Gastrocnemius medialis (tissue), 4 donors: ENCODE measurements around the gene CERS6. TPM values are rescaled to one million over a fixed set of nuclear protein-coding genes. Genes with fewer than 3 reads are reported as not detected.

Experiments
- ATAC-seq, 2 donors: fragments of 150-250 bp; one replicate each; pipeline ENCODE4 v1.9.1; 2016
- DNase-seq, 2 donors: peaks; one replicate each; pipeline ENCODE4 v3.0.0-alpha.2; 2019
- H3K27ac ChIP-seq, 4 donors: fragments of 200-600 bp; sonication (generic); 1 replicate in 1 of 4; 2 replicates in 3 of 4; pipeline ENCODE4 v1.5.1; 2016 to 2018; ENCODE audit warnings: mild to moderate bottlenecking in 2 of 4, moderate library complexity in 1 of 4
- H3K27me3 ChIP-seq, 3 donors: fragments of 200-600 bp; sonication (generic) in 2 of 3; 1 replicate in 1 of 3; 2 replicates in 2 of 3; pipeline versions ENCODE4 v1.5.1 to v1.6.0; 2016 to 2019; ENCODE audit warnings: mild to moderate bottlenecking in 1 of 3, moderate library complexity in 1 of 3
- H3K36me3 ChIP-seq, 2 donors: fragments of 200-600 bp; sonication (generic) in 1 of 2; one replicate each; pipeline ENCODE4 v1.5.1; 2017 to 2018
- H3K4me1 ChIP-seq, 2 donors: fragments of 200-600 bp; sonication (generic) in 1 of 2; one replicate each; pipeline ENCODE4 v1.5.1; 2016 to 2017; ENCODE audit warnings: mild to moderate bottlenecking in 2 of 2
- H3K4me3 ChIP-seq, 4 donors: fragments of 200-600 bp; sonication (generic) in 3 of 4; 1 replicate in 1 of 4; 2 replicates in 3 of 4; pipeline ENCODE4 v1.5.1; 2016 to 2019; ENCODE audit warnings: mild to moderate bottlenecking in 2 of 4
- H3K9me3 ChIP-seq, 3 donors: fragments of 200-600 bp; sonication (generic) in 2 of 3; 1 replicate in 1 of 3; 2 replicates in 2 of 3; pipeline ENCODE4 v1.5.1; 2016 to 2019
- CTCF ChIP-seq, 5 experiments: fragments of 450-650 bp in 3 of 5; fragments of 200-600 bp in 2 of 5; sonication (generic) in 2 of 5; IDR thresholded peaks in 4 of 5; conservative IDR thresholded peaks in 1 of 5; 1 replicate in 4 of 5; 2 replicates in 1 of 5; pipeline ENCODE4 v1.5.1; 2016 to 2019; ENCODE audit warnings: antibody characterized with exemption in 5 of 5, mild to moderate bottlenecking in 3 of 5, moderate library complexity in 3 of 5
- POLR2A ChIP-seq, 2 donors: fragments of 450-650 bp; IDR thresholded peaks; one replicate each; pipeline ENCODE4 v1.6.1; 2017; ENCODE audit warnings: antibody characterized with exemption in 2 of 2, mild to moderate bottlenecking in 2 of 2, moderate library complexity in 2 of 2
- in situ Hi-C, 4 donors: fragments of 200-750 bp; cut with MboI; loops; one replicate each; pipeline versions ENCODE4 v1.15.0 to v1.8.0; 2017; ENCODE audit warnings: low sequenced_read_pairs in 4 of 4
- intact Hi-C: fragments of 100-400 bp; cut with DNase I; formaldehyde crosslinking; loops from one replicate; pipeline ENCODE4 v1.15.1; 2023; ENCODE audit warnings: low total_unique reads
- total RNA-seq, 4 donors: library from RNA; depleted of rRNA; stranded (reverse); fragments of >200 nt; gene quantifications; one replicate each; pipeline versions ENCODE4 v1.1.0 to v1.2.3, GENCODE V29; 2016

CERS6 gene
- total RNA-seq, 4 donors from 2014 or later = 11.9 to 18.0 (median 14.7) TPM

- Histone ChIP-seq H3K36me3 (no peaks in the 10 kb centered on the region), H3K9me3 (no peaks in the 10 kb centered on the region), H3K4me3 (no peak overlapping the region), H3K27ac (no peak overlapping the region), H3K4me1 (peaks cover 0 to 6% of the 10 kb centered on the region in 2 donors), H3K27me3 (no peaks in the 10 kb centered on the region)
- ATAC-seq = no peak
- intact Hi-C loops = loop anchor here (10.0 kb wide), 1 partner anchor 109 kb away; no protein-coding TSS in a partner anchor
- TF ChIP-seq POLR2A (IDR thresholded peaks at IDR 0.05) = no peak
- no peak for TF ChIP-seq CTCF (IDR thresholded peaks at IDR 0.05 in 4 of 5, conservative IDR thresholded peaks at IDR 0.05 in 1 of 5)
- no peak for DNase-seq
- in situ Hi-C loops = loop anchor here (5.0 to 25.0 kb wide), 3 partner anchors 337 to 347 kb away; no protein-coding TSS in a partner anchor
These were observed 227.9 kb downstream of the CERS6 start for GRCh38 chr2:168683996-168684395.

GRCh38 chr2:168684921-168685599, 229.0 kb downstream of the CERS6 start:
- Histone ChIP-seq H3K4me1 (peaks cover 0 to 6% of the 10 kb centered on the region in 2 donors), H3K9me3 (no peaks in the 10 kb centered on the region), H3K36me3 (no peaks in the 10 kb centered on the region), H3K27me3 (no peaks in the 10 kb centered on the region), H3K27ac (no peak overlapping the region), H3K4me3 (no peak overlapping the region)
- DNase-seq (no peak), ATAC-seq (no peak)
- no peak for TF ChIP-seq POLR2A (IDR thresholded peaks at IDR 0.05)
- TF ChIP-seq CTCF (IDR thresholded peaks at IDR 0.05 in 4 of 5, conservative IDR thresholded peaks at IDR 0.05 in 1 of 5) = no peak
- in situ Hi-C loops (loop anchor here (5.0 to 25.0 kb wide), 3 partner anchors 338 to 348 kb away; no protein-coding TSS in a partner anchor), intact Hi-C loops (loop anchor here (10.0 kb wide), 1 partner anchor 110 kb away; no protein-coding TSS in a partner anchor)

GRCh38 chr2:168685600-168686451, 229.8 kb downstream of the CERS6 start:
- Histone ChIP-seq H3K4me1 (peaks cover 0 to 6% of the 10 kb centered on the region in 2 donors), H3K36me3 (no peaks in the 10 kb centered on the region), H3K27ac (no peak overlapping the region), H3K4me3 (no peak overlapping the region), H3K9me3 (no peaks in the 10 kb centered on the region), H3K27me3 (no peaks in the 10 kb centered on the region)
- in situ Hi-C loops (loop anchor here in 3 of 4 donors (10.0 to 25.0 kb wide), 2 partner anchors 341 to 349 kb away; no protein-coding TSS in a partner anchor), intact Hi-C loops (loop anchor here (2.0 to 10.0 kb wide), 2 partner anchors 111 to 339 kb away; no protein-coding TSS in a partner anchor)
- TF ChIP-seq POLR2A (IDR thresholded peaks at IDR 0.05) (no peak), CTCF (IDR thresholded peaks at IDR 0.05 in 4 of 5, conservative IDR thresholded peaks at IDR 0.05 in 1 of 5) (no peak)
- no peak for DNase-seq
- ATAC-seq = peak in 1 of 2 donors; percentile 39

DNA sequence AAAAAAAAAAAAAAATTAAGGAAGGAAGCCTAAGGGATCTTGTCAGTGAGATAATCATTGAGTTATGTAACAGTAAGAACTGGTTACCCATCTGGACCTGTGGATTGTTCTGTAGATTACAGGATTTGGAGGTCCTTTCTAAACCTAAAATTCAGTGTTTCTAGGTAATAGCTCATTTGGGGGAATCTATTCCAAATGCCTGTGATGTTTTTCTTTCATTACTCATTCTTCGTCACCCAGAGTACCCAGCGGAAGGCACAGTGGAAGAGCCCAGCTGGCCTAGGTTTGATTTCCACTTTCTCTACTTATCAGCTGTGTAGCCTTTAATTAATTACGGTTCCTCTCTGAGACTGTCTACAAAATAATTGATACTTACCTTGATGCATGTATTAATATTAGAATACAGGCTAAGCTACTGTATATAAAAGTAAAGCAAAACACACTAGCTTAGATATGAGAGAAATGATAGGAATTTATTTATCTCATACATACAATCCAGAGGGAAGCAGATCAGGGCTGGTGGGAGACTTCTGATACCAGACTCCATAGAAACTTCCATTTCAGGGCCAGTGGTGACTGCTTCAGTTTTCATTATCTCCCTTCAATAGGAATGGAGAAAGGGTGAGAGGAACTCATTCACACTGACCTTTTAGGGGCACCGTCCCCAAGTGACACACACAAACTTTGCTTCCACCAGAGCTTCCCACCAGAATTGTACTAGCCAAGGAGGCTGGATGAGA, 230.6 kb downstream of the CERS6 start:
- in situ Hi-C loops = loop anchor here in 3 of 4 donors (10.0 to 25.0 kb wide), 2 partner anchors 342 to 349 kb away; no protein-coding TSS in a partner anchor
- no peaks in the 10 kb centered on the region for H3K36me3 ChIP-seq
- TF ChIP-seq POLR2A (IDR thresholded peaks at IDR 0.05) (no peak), CTCF (IDR thresholded peaks at IDR 0.05 in 4 of 5, conservative IDR thresholded peaks at IDR 0.05 in 1 of 5) (no peak)

More for the DNA sequence above, 230.6 kb downstream of the CERS6 start:
- ATAC-seq (no peak), DNase-seq (no peak)
- intact Hi-C loops = loop anchor here (2.0 to 10.0 kb wide), 2 partner anchors 112 to 340 kb away; no protein-coding TSS in a partner anchor
- H3K9me3 ChIP-seq = no peaks in the 10 kb centered on the region
- H3K4me1 ChIP-seq = peaks cover 0 to 6% of the 10 kb centered on the region in 2 donors
- no peak overlapping the region for H3K27ac ChIP-seq
- no peaks in the 10 kb centered on the region for H3K27me3 ChIP-seq
- no peak overlapping the region for H3K4me3 ChIP-seq
